CD4-positive, alpha-beta T cell treated with Interleukin-4 for 4 hours (primary cell): Measurements from ENCODE around the gene SLC39A7.

Experiments used
- DNase-seq: peaks from one replicate; pipeline ENCODE4 v3.0.0-alpha.2; 2020

The SLC39A7 gene

DNA sequence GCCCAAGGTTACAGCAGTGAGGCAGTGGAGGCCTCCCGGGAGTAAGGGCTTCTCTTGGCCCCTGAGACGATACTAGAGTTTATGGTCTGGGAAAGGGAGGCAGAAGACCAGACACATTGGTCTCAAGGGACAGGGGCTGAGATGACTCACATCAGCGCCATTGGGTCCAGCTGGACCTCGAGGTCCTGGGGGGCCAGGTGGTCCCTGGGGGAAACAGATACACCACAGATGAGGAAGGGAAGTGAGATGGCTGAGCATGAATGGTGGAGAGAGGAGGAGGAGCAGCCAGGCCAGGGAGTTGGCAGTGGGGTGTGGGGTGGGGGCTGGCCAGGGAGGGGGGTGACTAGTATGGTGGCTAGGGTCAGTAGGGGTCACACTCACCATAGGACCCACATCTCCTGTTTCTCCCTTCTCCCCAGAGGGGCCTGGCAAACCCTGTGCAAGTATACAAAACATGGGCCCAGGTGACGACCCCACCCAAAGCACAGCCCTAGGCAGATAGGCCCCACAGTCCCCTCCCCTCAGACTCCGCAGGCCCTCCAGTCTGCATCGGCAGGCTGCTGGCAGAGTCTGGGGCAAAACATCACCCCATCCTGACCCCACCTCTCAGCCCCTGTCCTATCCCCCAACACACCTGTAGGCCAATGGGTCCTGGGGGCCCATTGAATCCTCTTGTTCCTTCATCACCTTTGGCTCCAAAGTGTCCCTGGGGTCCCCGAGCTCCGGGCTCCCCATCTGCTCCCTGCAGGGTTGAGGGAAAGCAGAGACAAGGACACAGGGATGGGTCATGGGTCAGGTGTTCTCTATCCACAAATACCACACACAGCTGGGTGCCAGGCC is 30.3 kb upstream of the SLC39A7 start:
- DNase-seq: no peak

DNA sequence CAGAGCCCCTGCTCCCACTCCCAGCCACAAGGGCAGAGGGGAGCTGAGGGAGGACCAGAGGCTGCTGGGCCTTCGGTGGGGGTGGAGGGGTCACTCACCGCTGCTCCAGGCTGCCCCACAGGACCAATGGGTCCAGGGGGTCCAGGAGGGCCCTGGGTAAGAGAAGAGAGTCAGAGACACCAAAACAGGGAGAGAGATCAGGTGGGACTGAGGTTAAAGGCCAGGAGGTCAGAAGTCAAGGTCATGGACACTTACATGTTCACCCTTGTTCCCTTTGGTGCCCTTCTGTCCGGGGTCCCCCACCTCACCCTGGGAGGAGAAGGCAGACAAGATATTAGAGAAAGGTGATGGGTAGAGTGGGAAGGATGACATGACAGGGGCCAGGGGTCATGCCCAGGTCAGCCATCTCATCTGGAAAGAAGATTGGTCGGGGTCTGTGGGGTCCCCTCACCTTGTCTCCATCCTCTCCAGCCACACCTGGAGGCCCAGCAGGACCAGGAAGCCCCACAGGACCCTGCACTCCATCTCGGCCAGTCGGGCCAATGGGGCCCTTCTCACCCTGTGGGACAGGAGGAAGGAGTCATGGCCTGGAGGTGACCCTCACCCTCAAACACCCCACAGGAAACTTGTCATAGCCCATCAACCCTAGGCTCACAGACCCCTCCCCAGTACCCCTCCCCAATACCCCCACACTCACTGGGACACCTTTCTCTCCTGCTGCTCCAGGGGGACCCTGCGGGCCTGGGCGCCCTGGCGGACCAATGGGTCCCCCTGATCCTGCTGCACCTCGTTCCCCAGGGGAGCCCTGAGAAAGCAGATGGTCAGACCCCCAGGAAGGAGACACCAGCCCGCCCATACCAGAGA is 29.4 kb upstream of the SLC39A7 start:
- DNase-seq: no peak

DNA sequence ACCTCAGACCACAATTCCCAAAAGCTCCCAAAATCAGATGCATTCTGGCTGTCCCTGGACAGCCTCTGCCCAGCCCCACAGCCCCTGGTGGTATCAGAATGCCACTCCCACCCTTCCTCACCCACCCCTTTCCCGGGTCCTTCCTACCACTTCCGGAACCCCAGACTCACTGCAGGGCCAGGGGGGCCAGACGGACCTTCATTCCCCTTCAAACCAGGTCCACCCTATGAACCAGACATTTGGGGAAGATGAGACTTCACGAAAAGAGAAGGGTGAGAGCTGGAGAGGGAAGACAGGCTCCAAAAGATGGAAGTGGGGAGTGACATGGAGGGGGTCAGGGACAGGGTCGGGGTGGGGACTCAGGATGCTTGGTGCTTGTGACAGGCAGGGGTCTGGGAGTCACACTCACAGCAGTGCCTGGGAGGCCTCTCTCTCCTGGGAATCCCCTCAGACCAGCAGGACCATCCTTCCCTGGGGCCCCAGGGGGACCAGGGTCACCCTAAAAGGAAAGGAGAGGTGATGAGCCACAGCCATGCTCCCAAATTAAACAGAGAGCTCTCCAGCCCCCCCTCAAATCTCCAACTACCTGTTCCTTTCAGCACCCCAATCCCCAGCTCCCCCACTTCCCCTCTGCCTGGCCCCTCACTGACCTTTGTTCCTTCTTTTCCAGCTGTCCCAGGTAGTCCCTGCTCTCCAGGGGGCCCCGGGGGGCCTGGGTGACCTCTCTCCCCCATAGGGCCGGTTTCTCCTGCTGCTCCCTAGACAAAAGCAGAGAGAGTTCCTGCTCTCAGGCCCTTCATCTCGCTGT is 28.6 kb upstream of the SLC39A7 start:
- no peak for DNase-seq

DNA sequence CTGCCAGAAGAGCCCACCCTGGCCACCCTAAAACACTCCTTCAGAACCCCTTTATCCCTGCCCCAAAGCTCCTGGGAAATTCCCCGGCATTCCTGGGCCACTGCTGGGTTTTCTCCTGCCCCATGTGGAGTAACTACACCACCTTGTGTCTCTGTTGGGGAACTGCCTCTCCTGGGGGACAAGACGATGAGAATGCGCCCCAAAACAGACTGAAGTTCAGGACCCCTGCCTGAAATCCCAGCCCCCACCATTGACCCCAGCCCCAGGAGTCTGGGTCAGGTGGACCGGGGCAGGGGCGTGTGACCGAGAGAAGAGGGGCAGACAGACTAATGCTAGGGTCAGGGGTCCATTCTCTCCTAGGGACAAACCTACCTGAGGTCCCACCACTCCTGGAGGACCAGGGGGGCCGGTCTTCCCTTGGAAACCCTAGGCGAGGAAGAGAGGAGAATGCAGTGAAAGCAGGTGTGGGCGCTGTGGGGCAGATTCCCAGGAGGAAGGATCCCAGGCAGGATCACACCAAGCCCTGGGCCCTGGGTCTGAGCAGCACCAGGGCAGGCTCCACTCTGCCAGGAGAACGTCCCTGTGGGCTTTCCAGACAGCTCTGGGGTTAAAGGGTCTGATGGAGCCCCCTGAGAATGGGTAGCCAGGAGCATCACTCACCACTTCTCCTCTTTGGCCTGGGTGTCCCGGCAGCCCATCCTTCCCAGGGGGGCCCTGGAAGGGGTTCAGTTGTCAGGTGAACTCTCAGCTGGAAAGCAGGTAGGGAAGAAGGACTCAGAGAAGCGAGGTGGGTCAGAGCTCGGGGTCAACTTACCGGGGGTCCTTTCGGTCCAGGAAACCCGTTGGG is 27.8 kb upstream of the SLC39A7 start:
- no peak for DNase-seq

DNA sequence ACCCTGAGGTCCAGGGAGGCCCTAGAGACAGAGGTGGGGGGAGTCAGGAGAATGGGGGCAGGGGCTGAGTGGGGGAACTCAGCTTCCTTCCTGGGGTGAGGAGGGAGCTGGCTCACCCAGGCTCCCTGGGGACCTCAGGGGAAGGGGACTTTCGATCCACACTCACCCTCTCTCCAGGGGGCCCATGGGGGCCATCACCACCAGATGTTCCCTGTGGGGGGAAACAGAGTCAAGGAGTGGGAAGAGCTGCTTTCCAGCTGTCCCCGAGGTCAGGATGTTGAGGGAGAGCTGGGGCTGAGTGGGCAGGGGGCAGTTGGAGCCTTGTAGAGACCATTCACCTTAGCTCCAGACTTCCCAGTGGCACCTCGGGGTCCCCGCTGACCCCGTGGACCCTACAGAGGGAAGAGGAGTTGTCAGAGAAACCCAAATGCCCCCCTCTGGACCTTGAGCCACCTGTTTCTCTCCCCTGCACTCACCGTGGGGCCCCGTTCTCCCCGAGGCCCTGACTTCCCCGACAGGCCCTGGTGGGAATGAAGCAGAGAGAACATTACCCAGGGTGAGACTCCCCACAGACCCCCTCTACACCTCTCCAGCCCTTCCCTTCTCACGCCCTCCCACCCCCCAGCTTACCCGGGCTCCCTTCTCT is 27.0 kb upstream of the SLC39A7 start:
- no peak for DNase-seq

DNA sequence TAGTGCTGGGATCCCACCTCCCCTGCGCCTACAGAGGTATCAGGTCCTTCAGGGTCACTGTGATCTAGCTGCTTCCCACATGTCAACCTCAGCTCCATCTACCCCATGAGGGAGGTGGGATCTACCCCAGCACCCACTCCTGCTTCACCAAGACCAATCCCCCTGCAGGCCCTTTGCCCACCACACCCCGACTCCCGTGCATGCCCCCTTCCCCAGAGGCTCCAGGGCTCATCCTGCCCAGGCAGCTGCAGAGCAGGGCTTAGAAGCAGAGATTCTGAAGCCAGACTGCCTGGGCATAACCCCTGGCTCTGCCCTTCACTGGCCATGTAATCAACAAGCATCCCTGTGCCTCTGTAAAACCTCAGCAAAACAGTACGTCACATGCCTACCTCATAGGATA is 25.9 kb upstream of the SLC39A7 start:
- no peak for DNase-seq

DNA sequence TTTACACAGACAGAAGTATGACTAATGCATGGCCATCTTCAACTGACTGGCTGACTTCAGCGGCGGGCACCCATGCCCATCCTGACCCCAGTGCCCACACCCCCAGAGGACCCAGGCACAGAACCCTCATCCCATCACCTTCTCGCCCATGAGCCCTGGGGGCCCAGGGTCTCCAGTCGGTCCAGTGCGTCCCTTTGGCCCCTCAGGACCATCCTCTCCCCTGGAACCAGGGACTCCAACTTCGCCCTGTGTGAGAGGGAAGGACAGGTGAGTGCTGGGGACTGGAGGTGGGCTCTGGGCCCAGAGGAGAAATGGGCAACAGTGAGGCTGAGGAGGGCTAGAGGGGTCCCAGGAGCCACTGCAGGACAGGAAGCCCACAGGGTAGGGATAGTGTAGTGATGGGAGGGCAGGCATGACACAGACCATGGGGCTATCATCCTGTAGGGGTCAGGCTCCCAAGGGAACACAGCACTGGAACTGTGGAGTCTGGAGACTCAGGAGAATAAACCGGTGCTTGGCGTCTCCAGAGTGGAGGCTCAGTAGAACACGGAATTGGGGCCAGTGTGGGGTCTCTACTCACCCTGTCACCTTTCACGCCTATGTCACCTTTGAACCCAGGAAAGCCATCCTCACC is 25.1 kb upstream of the SLC39A7 start:
- DNase-seq: no peak

DNA sequence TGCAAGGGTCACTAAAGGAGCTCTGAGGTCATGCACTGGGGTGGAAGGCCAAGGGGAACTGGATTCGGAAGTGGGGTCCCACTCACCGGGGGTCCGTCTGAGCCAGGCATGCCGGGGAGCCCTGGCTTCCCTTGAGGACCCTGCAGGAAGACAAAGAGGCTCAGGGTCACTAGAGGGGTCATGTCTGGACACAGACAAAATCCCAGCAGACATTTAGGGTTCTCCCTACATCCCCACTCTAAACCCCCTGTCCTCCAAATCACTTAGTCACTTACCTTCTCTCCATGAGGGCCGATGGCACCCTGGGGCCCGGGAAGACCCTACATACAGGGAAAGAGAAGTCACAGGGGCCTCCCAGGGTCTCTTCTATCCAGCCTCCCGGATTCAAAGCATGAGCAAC is 23.8 kb upstream of the SLC39A7 start:
- DNase-seq: no peak

DNA sequence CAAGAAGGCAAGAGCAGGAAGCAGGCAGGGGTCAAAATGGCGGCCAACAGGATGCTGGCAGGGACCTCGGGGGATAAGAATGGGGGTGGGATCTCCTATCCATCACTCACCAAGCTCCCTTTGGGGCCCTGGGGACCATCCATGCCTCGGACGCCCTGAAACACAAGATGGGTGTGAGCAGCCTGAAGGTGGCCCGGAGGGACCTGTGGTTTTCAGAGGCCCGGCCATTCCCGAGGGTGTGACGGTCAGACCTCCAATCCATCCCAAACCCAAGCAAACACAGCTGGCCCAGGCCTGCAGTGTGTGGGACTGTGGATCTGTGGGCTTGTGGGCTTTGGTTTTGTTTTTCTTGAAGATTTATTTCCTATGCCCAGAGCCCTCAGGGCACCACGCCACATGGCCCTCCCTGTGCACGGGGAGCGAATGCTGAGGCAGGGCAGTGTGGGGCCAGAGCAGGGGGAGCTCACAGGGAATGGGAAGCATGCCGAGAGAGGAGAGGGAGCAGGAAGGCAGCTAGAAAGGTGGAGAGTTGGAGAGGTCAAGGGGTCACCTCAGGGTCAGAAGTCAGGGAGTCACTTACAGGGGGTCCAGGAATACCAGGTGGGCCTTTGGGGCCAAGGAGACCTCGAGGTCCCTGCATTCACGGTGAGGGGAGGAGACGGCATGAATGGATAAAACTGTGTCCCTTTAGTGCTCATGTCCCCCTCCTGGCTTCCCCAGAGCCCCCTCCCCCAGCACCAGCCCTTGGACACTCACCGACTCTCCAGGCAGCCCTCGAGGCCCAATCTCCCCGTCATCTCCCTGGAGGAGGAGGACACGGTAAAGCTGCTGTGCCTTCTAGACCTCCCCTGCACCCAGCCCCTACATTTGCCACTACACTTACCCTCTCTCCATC is 22.9 kb upstream of the SLC39A7 start:
- DNase-seq: no peak

DNA sequence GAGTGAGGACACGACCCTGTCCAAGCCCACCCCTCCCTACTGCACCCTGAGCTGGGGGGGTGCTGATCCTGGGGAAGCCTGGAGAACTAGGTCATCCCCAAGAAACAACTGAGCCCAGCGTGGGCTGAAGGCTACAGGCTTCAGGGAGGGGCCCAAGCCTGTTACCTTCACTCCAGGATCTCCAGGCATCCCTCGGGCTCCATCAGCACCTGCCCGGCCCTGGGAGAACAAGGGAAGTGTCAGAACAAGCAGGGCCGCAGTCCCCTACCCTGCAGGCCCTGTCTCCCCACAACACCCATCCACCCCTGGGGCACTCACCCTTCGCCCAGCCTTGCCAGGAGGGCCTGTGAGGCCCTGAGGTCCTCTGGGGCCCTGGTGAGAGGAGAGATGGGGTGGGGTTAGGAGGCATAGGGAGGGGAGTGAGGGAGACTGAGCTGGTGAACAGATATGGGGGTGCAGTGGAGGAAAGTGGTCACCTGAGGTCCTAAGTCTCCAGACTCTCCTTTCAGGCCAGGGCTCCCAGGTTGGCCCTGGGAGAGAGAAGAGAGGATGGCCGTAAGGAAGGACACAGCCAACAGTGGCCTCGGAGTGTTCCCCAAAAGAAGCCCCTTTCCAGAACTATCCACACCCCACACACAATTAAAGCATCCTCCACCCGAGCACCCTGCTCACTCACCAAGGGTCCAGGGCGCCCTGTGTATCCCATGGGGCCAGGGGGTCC is 21.8 kb upstream of the SLC39A7 start:
- DNase-seq: no peak

DNA sequence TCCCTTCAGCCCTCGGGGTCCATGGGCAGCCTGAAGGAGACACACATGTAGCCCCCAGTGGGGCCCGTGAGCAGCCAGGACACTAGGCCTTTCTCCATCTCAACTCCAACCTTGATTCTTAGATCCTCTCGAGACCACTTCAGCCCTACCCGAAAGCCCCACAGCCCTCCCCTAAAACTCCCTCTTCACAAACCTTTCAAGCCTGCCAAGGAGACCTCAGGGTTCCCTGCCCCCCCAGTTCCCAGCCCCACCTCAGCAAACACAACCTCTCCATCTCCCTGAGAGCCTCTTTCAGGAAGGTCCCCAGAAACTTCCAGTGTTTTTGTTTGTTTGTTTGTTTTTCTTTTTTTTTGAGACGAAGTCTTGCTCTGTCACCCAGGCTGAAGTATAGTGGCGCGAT is 19.5 kb upstream of the SLC39A7 start:
- DNase-seq: no peak

DNA sequence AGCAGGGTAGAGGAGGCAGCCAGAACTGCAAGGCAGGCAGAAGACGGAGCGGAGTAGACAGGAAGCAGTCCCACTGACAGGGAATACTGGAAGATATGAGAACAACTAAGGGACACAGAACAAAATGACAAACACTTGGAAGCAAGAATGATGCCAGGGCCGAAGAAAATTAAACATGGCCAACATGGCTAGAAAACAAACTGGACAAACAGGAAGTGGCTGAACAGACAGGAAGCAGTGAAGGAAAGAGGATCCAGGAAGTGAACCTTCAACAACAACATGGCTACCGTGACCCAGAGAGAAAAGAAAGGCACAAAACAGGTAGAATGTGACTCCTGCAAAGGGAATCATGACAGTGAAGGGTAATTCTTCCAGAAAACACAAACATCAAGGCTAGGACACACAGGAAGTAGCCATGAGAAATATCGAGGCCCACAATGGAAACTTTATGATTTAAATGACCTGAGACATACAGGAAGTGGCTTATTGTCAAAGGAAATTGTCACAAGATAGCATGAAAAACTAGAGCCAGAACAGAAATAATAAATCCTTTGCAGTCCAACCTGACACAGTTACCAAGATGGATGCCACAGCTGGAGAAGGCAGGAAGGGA is 17.5 kb upstream of the SLC39A7 start:
- DNase-seq: no peak

DNA sequence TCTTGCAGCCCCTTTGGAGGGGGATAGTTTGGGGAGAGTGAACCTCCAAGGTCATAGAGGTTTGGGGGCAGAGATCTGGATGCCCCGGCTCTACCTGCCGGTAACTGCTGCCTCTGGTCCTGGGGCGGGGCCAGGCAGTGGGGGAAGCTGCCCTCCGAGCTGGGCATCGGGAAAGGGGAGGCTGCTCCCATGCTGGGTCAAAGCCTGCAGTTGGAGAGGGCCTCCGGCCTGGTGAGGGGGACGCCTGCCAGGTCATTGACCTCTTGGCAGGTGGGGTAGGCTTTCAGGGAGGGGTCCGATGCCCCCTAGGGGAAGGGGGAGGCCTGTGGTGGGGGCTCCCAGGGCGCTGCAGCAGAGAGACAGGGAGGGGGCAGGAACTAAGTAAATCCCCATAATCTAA is 15.5 kb upstream of the SLC39A7 start:
- no peak for DNase-seq

DNA sequence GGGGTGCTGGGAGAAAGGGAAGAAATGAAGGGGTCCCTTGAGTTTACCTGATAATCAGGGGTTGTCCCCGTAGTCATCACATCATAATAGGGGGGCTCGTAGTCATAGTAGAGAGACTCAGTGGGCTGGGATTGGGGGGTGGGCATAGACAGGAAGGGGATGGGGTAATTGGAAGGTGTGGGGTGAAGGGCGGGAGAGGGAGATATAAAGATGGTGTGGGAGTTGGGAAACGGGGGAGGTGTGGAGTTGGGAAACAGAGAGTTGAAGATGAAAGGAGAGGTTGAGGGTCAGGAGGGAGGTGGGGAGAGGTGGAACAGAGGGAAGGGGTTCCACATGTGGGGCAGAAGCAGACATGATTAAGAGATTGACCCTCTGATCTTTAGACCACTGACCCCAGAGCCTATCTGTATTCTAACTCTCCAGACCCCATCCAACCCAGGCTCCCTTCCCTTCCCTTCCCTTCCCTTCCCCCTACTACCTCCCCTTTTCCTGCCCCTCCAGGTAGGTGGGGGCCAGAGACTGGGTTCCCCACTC is 14.9 kb upstream of the SLC39A7 start:
- DNase-seq: no peak

DNA sequence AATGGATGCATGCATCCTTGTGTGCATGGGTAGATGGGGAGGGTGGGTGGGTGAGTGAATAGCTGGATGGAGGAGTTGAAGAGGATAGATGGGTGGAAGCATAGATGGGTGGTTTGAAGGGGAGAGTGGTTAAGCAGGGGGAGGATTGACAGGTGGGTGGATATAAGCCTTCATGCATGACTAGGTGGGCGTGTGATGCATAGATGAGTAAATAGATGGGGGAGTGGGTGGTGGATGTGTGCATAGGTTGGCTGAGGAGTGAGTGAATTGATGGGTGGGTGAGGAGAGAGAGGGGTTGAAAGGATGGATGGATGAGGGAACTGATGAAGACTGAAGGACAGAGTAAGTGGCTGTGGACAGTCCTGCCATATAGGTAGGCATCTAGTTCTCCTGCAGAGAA is 12.9 kb upstream of the SLC39A7 start:
- DNase-seq: no peak

DNA sequence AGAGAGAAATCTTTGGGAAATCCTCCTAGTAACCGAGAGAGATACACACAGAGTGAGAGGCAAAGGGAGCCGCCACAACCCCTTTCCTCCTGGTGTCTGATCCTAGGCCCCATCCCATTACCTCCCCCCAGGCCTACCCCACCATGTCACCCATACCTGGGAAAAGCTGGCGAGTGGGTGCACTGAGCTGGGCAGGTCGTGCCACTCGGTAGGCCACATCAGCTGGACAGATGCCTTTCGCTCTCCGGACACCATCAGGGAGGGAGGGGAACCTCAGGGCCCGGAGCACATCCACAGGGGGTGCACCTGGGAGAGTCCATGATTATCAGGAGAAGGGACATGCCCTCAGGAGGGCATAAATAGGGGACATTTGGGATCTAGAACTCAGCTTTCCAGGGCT is 11.5 kb upstream of the SLC39A7 start:
- no peak for DNase-seq

DNA sequence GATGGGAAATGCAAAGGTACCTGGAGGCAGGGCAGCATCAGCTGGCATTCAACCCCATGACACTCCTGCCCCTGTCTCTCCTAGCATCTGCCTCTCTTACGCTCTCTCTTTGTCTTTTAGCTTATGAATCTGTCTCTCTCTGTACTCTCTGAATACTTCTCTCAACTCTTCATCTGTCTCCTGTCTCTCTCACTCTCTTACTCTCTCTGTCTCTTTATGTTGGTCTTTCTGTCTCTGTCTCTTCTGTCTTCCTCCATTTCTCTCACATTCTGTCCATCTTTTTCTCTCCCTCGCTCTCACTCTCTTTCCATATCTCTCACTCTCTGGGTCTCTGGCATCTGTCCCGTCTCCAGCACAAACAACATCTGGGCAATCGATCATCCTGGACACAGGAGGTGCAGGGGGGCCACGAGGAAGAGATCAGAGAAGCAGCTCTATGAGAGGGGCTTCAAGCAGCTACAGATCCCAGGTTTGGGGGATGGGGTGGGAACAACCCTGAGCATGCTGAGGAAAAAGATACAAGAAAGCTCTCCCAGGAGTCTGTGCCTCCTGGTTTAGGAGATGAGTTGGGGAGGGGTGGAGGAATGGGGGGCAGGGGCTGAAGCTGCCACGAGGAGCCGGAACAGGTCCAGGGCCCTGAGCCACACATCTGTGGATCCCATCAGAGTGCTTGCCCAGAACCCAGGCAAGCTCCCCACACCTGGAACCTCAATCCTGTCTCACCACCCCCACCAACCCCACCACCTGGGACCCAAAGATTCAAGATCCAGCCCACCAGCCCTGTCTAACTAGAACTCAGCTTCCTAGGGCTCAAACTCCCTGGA is 10.8 kb upstream of the SLC39A7 start:
- DNase-seq: no peak
